PFSK-1 (cell line): ENCODE measurements around the gene FAM171A1.

Source experiments
- POLR2AphosphoS5 ChIP-seq: IDR thresholded peaks from 2 replicates; pipeline ENCODE4 v1.6.1; 2012; ENCODE audit warnings: low read depth, mild to moderate bottlenecking, control low read depth, low read length, moderate library complexity
- TF ChIP-seq, protein P1 (sequence below), 2 experiments: IDR thresholded peaks; 2 replicates each; pipeline versions ENCODE4 v1.6.1 to v1.8.0; 2011 to 2012; ENCODE audit warnings: low read depth in 2 of 2, low read length in 2 of 2, control low read depth in 1 of 2, inconsistent platforms in 1 of 2, mild to moderate bottlenecking in 1 of 2, moderate library complexity in 1 of 2; ENCODE audit not compliant: insufficient read depth in 1 of 2

DNA sequence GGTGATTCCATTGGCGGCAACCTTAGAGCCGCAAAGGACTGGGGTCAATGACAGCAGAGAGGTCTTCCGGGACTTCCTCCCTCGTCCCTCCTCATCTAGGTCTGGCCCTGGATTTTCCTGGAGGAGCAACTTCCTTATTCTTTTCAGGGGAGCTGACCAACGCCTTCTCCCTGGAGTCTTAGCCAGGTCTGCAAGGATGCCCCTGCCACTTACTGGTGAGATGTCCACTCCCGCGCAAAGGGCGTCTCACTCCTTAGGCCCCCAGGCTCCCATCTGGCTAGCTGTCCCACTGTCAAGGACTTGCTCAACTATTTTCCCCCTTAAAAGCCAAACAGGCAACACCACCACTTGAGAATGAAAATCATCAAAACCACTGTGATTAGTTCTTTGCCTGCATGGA, 160.6 kb downstream of the FAM171A1 start:
- TF ChIP-seq, protein P1, sequence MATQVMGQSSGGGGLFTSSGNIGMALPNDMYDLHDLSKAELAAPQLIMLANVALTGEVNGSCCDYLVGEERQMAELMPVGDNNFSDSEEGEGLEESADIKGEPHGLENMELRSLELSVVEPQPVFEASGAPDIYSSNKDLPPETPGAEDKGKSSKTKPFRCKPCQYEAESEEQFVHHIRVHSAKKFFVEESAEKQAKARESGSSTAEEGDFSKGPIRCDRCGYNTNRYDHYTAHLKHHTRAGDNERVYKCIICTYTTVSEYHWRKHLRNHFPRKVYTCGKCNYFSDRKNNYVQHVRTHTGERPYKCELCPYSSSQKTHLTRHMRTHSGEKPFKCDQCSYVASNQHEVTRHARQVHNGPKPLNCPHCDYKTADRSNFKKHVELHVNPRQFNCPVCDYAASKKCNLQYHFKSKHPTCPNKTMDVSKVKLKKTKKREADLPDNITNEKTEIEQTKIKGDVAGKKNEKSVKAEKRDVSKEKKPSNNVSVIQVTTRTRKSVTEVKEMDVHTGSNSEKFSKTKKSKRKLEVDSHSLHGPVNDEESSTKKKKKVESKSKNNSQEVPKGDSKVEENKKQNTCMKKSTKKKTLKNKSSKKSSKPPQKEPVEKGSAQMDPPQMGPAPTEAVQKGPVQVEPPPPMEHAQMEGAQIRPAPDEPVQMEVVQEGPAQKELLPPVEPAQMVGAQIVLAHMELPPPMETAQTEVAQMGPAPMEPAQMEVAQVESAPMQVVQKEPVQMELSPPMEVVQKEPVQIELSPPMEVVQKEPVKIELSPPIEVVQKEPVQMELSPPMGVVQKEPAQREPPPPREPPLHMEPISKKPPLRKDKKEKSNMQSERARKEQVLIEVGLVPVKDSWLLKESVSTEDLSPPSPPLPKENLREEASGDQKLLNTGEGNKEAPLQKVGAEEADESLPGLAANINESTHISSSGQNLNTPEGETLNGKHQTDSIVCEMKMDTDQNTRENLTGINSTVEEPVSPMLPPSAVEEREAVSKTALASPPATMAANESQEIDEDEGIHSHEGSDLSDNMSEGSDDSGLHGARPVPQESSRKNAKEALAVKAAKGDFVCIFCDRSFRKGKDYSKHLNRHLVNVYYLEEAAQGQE (IDR thresholded peaks at IDR 0.05; ENCODE audit: insufficient read depth in 1 of 2, low read depth in 2 of 2, low read length in 2 of 2): no peak
- TF ChIP-seq POLR2AphosphoS5: no peak
